Uterus (tissue), 4 donors: ENCODE results near the gene PJVK. TPM values are rescaled to one million over a fixed set of nuclear protein-coding genes. Genes with fewer than 3 reads are reported as not detected.
A peak's percentile ranks its signal among the peaks of the same experiment; 100 is the strongest.

Source experiments
- DNase-seq, 2 donors: peaks; one replicate each; pipeline ENCODE4 v3.0.0-alpha.2; 2019 to 2020
- H3K27ac ChIP-seq, 2 donors: fragments of 200-600 bp; sonication (generic); 1 replicate in 1 of 2; 2 replicates in 1 of 2; pipeline ENCODE4 v1.5.1; 2016 to 2018
- H3K27me3 ChIP-seq, 2 donors: fragments of 200-600 bp; sonication (generic); one replicate each; pipeline ENCODE4 v1.5.1; 2018 to 2019; ENCODE audit warnings: control low read depth in 1 of 2
- H3K36me3 ChIP-seq, 2 donors: fragments of 200-600 bp; sonication (generic); one replicate each; pipeline ENCODE4 v1.5.1; 2019; ENCODE audit warnings: control low read depth in 1 of 2
- H3K4me1 ChIP-seq, 2 donors: fragments of 200-600 bp; sonication (generic); one replicate each; pipeline ENCODE4 v1.5.1; 2018 to 2019; ENCODE audit warnings: control low read depth in 1 of 2
- H3K4me3 ChIP-seq, 2 donors: fragments of 200-600 bp; sonication (generic); 1 replicate in 1 of 2; 2 replicates in 1 of 2; pipeline ENCODE4 v1.5.1; 2018 to 2019; ENCODE audit warnings: mild to moderate bottlenecking in 1 of 2
- H3K9me3 ChIP-seq, 2 donors: fragments of 200-600 bp; sonication (generic); one replicate each; pipeline ENCODE4 v1.5.1; 2019; ENCODE audit warnings: control low read depth in 1 of 2
- POLR2A ChIP-seq, 2 donors: fragments of 450-650 bp; IDR thresholded peaks; one replicate each; pipeline ENCODE4 v1.6.1; 2016; ENCODE audit warnings: antibody characterized with exemption in 2 of 2, mild to moderate bottlenecking in 1 of 2, moderate library complexity in 1 of 2
- intact Hi-C: fragments of 100-400 bp; cut with DNase I; formaldehyde crosslinking; loops from one replicate; pipeline ENCODE4 v1.15.1; 2023; ENCODE audit warnings: low total_unique reads
- total RNA-seq, 4 donors: library from RNA; depleted of rRNA in 3 of 4; stranded (reverse); fragments of >200 nt in 3 of 4; gene quantifications; one replicate each; pipeline versions ENCODE4 v1.1.0 to v1.2.4, GENCODE V29; 2014 to 2023
- TF ChIP-seq, protein P1 (sequence below), 4 experiments: fragments of 200-600 bp in 2 of 4; fragments of 450-650 bp in 2 of 4; sonication (generic) in 2 of 4; IDR thresholded peaks; one replicate each; pipeline ENCODE4 v1.5.1; 2016 to 2019; ENCODE audit warnings: antibody characterized with exemption in 4 of 4, mild to moderate bottlenecking in 2 of 4, moderate library complexity in 1 of 4
- donor health status: DM: yes; HTN: yes; CAD: no.

The PJVK gene
- total RNA-seq, 4 donors from 2014 or later: 3.8 to 9.4 (median 7.5) TPM; not detected in 1

DNA sequence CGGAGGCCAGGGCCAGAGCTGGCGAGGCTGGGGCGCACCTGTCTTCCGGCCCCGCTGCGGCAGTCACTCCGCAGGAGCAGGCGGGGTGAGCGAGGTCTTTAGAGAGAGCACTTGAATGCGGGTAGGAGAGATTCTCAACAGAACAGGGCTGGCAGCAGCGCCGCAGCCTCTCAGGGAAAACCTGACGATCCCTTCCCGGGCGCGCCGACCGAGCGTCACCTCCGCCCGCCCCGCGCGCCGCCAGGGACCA is 729 bp upstream of the PJVK start:
- H3K27me3 ChIP-seq: no peaks in the 10 kb centered on the region
- no peaks in the 10 kb centered on the region for H3K36me3 ChIP-seq
- DNase-seq: no peak
- intact Hi-C loops: loop anchor here (2.0 kb wide), 1 partner anchor 30 kb away; the partner anchor contains the start of gene PLEKHA3
- TF ChIP-seq, protein P1, sequence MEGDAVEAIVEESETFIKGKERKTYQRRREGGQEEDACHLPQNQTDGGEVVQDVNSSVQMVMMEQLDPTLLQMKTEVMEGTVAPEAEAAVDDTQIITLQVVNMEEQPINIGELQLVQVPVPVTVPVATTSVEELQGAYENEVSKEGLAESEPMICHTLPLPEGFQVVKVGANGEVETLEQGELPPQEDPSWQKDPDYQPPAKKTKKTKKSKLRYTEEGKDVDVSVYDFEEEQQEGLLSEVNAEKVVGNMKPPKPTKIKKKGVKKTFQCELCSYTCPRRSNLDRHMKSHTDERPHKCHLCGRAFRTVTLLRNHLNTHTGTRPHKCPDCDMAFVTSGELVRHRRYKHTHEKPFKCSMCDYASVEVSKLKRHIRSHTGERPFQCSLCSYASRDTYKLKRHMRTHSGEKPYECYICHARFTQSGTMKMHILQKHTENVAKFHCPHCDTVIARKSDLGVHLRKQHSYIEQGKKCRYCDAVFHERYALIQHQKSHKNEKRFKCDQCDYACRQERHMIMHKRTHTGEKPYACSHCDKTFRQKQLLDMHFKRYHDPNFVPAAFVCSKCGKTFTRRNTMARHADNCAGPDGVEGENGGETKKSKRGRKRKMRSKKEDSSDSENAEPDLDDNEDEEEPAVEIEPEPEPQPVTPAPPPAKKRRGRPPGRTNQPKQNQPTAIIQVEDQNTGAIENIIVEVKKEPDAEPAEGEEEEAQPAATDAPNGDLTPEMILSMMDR (IDR thresholded peaks at IDR 0.05): no peak
- H3K9me3 ChIP-seq: no peaks in the 10 kb centered on the region
- no peaks in the 10 kb centered on the region for H3K4me1 ChIP-seq
- H3K27ac ChIP-seq: peak overlapping the region; percentile 97 to 98
- peak overlapping the region; percentile 66 to 85 for H3K4me3 ChIP-seq

DNA sequence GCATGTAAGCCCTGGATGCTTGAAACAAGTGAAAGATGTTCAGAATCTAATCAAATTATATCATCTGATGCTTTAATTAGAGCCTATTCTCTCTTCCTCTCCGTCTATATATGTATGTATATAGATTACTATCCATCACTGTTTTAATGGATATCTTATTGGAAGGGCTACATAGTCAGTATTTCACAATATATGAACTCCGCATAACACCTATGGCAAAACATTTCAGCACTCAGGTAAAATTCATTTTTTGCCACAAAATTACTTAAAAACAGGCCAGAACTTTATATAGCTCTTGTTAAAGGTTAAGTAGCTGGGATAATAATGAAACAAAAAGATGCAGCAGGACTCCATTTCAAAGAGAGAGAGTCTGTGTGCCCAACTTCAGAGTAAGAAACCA is 1.2 kb downstream of the PJVK start:
- no peaks in the 10 kb centered on the region for H3K36me3 ChIP-seq
- no peaks in the 10 kb centered on the region for H3K27me3 ChIP-seq
- H3K4me3 ChIP-seq: no peak overlapping the region
- DNase-seq: no peak
- no peaks in the 10 kb centered on the region for H3K9me3 ChIP-seq
- H3K4me1 ChIP-seq: no peaks in the 10 kb centered on the region
- peak overlapping the region; percentile 97 to 98 for H3K27ac ChIP-seq
- intact Hi-C loops: no loop called here
- TF ChIP-seq POLR2A (IDR thresholded peaks at IDR 0.05): no peak
- TF ChIP-seq, protein P1 (IDR thresholded peaks at IDR 0.05): no peak

DNA sequence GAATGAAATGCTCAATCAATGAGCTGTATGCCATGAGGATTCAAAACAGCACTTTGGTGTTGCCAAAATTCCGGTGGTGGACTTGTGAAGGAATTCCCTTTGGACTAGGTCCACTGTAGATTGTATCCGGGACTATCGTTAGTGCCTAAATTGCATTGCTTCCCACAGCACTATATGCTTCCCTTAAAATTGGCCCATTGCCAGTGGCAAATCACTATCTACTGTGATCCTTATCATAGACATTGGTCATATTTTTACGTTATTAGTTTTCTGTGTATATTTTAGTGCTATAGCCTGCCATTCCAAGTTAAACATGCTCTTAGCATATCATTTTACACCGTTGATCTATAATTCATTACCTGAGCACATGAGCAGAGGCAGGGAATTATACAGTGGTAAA is 1.7 kb downstream of the PJVK start:
- Histone ChIP-seq H3K36me3 (no peaks in the 10 kb centered on the region), H3K4me3 (no peak overlapping the region), H3K9me3 (no peaks in the 10 kb centered on the region), H3K4me1 (no peaks in the 10 kb centered on the region), H3K27ac (no peak overlapping the region), H3K27me3 (no peaks in the 10 kb centered on the region)
- intact Hi-C loops: no loop called here
- no peak for TF ChIP-seq POLR2A (IDR thresholded peaks at IDR 0.05)
- TF ChIP-seq, protein P1 (IDR thresholded peaks at IDR 0.05): no peak
- DNase-seq: no peak

DNA sequence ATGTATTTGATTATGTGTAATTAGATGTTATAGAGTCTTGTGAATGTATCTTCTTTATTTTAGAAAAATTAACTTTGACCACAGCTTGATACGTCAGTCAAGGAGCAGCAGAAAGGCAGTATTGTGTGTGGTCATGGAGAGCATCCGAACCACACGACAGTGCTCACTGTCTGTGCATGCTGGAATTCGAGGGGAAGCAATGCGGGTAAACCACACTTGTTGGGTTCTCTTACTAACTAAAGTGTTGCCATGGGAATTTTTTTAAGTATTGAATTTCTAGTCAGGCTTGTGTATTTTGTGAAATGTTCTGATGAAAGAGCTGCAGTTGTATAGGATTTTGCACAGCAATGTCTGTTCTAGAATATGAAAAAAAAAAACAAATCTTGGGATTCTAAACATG is 4.8 kb downstream of the PJVK start:
- Histone ChIP-seq H3K27ac (no peak overlapping the region), H3K4me1 (no peaks in the 10 kb centered on the region), H3K27me3 (no peaks in the 10 kb centered on the region), H3K36me3 (no peaks in the 10 kb centered on the region), H3K4me3 (no peak overlapping the region), H3K9me3 (no peaks in the 10 kb centered on the region)
- intact Hi-C loops: no loop called here
- no peak for TF ChIP-seq POLR2A (IDR thresholded peaks at IDR 0.05)
- TF ChIP-seq, protein P1 (IDR thresholded peaks at IDR 0.05): no peak
- no peak for DNase-seq

DNA sequence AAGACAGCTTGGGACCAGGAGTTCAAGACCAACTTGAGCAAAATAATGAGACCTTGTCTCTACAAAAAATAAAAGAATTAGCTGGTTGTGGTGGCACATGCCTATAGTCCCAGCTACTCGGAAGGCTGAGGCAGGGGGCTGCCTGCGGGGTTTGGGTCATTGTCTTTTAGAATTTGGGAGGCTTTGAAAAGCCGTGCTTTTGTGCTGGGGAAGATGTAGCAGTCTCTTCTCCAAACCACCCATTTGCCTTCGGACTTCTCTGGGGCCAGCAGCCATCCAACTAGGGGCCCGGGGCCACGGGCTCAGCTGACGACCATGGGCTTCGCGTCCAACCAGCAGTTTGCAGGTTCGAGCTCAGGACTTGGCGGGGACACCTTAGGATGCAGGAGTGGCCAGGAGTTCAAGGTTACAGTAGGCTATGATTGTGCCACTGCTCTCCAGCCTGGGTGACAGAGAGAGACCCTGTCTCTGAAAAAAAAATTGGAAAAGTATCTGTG is 6.3 kb downstream of the PJVK start:
- no peak for DNase-seq
- Histone ChIP-seq H3K36me3 (no peaks in the 10 kb centered on the region), H3K4me1 (no peaks in the 10 kb centered on the region), H3K27ac (no peak overlapping the region), H3K9me3 (no peaks in the 10 kb centered on the region), H3K4me3 (no peak overlapping the region), H3K27me3 (no peaks in the 10 kb centered on the region)
- no peak for TF ChIP-seq POLR2A (IDR thresholded peaks at IDR 0.05)
- TF ChIP-seq, protein P1 (IDR thresholded peaks at IDR 0.05): no peak
- intact Hi-C loops: no loop called here
